SK-N-SH (cell line): ENCODE measurements around the gene ZNF317.

Experiments used
- POLR2AphosphoS5 ChIP-seq: IDR thresholded peaks from 2 replicates; pipeline ENCODE4 v1.6.1; 2012; ENCODE audit warnings: low read depth, low read length
- TAF1 ChIP-seq: IDR thresholded peaks from 2 replicates; pipeline ENCODE4 v1.6.1; 2012; ENCODE audit warnings: low read depth, mild to moderate bottlenecking, low read length, moderate library complexity, borderline replicate concordance
- TF ChIP-seq, protein P1 (sequence below): fragments of 200-600 bp; sonication (generic); IDR thresholded peaks from 2 replicates; pipeline ENCODE4 v1.6.1; 2017; ENCODE audit warnings: antibody characterized with exemption, mild to moderate bottlenecking, moderate library complexity
- TF ChIP-seq, protein P2 (sequence below): IDR thresholded peaks from 2 replicates; pipeline ENCODE4; 2012

DNA sequence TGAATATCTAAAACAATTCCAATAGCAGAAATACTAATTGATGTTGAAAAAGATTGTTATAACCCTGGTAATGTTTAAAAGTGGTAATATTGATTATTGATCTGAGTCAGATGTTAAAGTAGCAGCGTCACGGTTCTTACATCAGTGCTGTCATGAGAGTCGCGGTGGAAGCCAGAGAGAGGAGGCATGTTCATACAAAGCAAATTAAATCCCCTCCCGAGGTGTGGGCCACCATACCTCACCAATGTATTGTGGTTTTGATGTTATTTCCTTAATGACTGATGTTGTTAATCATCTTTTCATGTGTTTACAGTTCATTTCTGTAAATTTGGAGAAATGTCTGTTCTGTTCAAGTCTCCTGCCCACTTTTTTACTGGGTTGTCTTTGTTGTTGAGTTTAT is 11.2 kb downstream of the ZNF317 start:
- TF ChIP-seq TAF1: no peak
- no peak for TF ChIP-seq POLR2AphosphoS5
- TF ChIP-seq, protein P1, sequence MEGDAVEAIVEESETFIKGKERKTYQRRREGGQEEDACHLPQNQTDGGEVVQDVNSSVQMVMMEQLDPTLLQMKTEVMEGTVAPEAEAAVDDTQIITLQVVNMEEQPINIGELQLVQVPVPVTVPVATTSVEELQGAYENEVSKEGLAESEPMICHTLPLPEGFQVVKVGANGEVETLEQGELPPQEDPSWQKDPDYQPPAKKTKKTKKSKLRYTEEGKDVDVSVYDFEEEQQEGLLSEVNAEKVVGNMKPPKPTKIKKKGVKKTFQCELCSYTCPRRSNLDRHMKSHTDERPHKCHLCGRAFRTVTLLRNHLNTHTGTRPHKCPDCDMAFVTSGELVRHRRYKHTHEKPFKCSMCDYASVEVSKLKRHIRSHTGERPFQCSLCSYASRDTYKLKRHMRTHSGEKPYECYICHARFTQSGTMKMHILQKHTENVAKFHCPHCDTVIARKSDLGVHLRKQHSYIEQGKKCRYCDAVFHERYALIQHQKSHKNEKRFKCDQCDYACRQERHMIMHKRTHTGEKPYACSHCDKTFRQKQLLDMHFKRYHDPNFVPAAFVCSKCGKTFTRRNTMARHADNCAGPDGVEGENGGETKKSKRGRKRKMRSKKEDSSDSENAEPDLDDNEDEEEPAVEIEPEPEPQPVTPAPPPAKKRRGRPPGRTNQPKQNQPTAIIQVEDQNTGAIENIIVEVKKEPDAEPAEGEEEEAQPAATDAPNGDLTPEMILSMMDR: no peak
- TF ChIP-seq, protein P2, sequence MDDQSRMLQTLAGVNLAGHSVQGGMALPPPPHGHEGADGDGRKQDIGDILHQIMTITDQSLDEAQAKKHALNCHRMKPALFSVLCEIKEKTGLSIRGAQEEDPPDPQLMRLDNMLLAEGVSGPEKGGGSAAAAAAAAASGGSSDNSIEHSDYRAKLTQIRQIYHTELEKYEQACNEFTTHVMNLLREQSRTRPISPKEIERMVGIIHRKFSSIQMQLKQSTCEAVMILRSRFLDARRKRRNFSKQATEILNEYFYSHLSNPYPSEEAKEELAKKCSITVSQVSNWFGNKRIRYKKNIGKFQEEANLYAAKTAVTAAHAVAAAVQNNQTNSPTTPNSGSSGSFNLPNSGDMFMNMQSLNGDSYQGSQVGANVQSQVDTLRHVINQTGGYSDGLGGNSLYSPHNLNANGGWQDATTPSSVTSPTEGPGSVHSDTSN: no peak
